OCI-LY7 (cell line): Measurements from ENCODE around the gene DNMT3A. TPM values are rescaled to one million over a fixed set of nuclear protein-coding genes. Genes with fewer than 3 reads are reported as not detected.

Source experiments
- BruUV-seq: library from RNA; stranded (reverse); fragments of 400-500 nt; replicated peaks from 2 replicates; lab custom pipeline; 2021; lab: Mats Ljungman, UMichigan
- CTCF ChIA-PET: fragments of 300-600 bp; sonication (Branson Sonifier 250); formaldehyde crosslinking; loops from one replicate; lab custom pipeline; 2022; ENCODE audit warnings: antibody characterized with exemption; ENCODE audit not compliant: unreplicated experiment; lab: Charles Lee
- POLR2A ChIA-PET: fragments of 300-600 bp; sonication (Branson Sonifier 250); formaldehyde crosslinking; loops from one replicate; lab custom pipeline; 2022; ENCODE audit warnings: antibody characterized with exemption; lab: Charles Lee
- DNase-seq: peaks from one replicate; pipeline ENCODE4 v3.0.0-alpha.2; 2015; ENCODE audit warnings: low spot score
- H2AFZ ChIP-seq: fragments of 200-600 bp; sonication (generic), shearing (Covaris generic); 2 replicates; pipeline ENCODE4 v1.6.1; 2014; ENCODE audit warnings: mild to moderate bottlenecking, antibody characterized with exemption, low read length, moderate library complexity
- H3K27ac ChIP-seq: fragments of 200-600 bp; sonication (generic); 2 replicates; pipeline ENCODE4 v1.5.1; 2014; ENCODE audit warnings: mixed run types, low read depth, mild to moderate bottlenecking, moderate library complexity, low read length, inconsistent platforms; ENCODE audit not compliant: poor library complexity, severe bottlenecking
- H3K36me3 ChIP-seq: fragments of 200-600 bp; sonication (generic); 2 replicates; pipeline ENCODE4 v1.6.1; 2014; ENCODE audit warnings: mild to moderate bottlenecking, antibody characterized with exemption, low read length, moderate library complexity, mixed read lengths; ENCODE audit not compliant: insufficient read depth
- H3K4me1 ChIP-seq: fragments of 200-600 bp; sonication (generic); 2 replicates; pipeline ENCODE4 v1.5.1; 2014; ENCODE audit warnings: mild to moderate bottlenecking, low read length; ENCODE audit not compliant: insufficient read depth, poor library complexity, severe bottlenecking
- H3K4me2 ChIP-seq: fragments of 200-600 bp; sonication (generic); 2 replicates; pipeline ENCODE4 v1.6.1; 2014; ENCODE audit warnings: mild to moderate bottlenecking, low read length
- H3K4me3 ChIP-seq: fragments of 200-600 bp; sonication (generic); 2 replicates; pipeline ENCODE4 v1.5.1; 2014; ENCODE audit warnings: mild to moderate bottlenecking, low read depth, low read length; ENCODE audit not compliant: poor library complexity, severe bottlenecking
- H3K79me2 ChIP-seq: fragments of 200-600 bp; sonication (generic); 2 replicates; pipeline ENCODE4 v1.6.1; 2016; ENCODE audit warnings: low read depth, mild to moderate bottlenecking, low read length, moderate library complexity, mixed read lengths; ENCODE audit not compliant: insufficient read depth
- H3K9me2 ChIP-seq: fragments of 200-600 bp; sonication (generic); 2 replicates; pipeline ENCODE4 v1.6.1; 2016; ENCODE audit warnings: mild to moderate bottlenecking, low read length, mixed read lengths; ENCODE audit not compliant: insufficient read depth
- H3K9me3 ChIP-seq: fragments of 200-600 bp; sonication (generic); 2 replicates; pipeline ENCODE4 v1.6.1; 2014; ENCODE audit warnings: mild to moderate bottlenecking, mixed run types, low read length, mixed read lengths
- H4K20me1 ChIP-seq: fragments of 200-600 bp; sonication (generic); 2 replicates; pipeline ENCODE4 v1.6.1; 2014; ENCODE audit warnings: mild to moderate bottlenecking, antibody characterized with exemption, low read length, moderate library complexity, mixed read lengths; ENCODE audit not compliant: insufficient read depth
- EZH2phosphoT487 ChIP-seq: fragments of 200-600 bp; sonication (generic); IDR thresholded peaks from 2 replicates; pipeline ENCODE4 v1.6.1; 2018; ENCODE audit warnings: low read depth, borderline replicate concordance, mild to moderate bottlenecking, mixed run types, antibody characterized with exemption, low read length, moderate library complexity, mixed read lengths
- intact Hi-C: fragments of 100-400 bp; cut with micrococcal nuclease; formaldehyde crosslinking; loops from one replicate; pipeline ENCODE4 v1.10.0; 2022; ENCODE audit not compliant: unreplicated experiment
- total RNA-seq, 2 experiments: library from RNA; depleted of rRNA in 1 of 2; stranded (reverse); fragments of >200 nt in 1 of 2; shearing (Covaris generic) in 1 of 2; gene quantifications; 2 replicates each; pipeline ENCODE4 v1.2.3, GENCODE V29; 2014 to 2022
- TF ChIP-seq, protein P1 (sequence below): fragments of 200-600 bp; sonication (generic); conservative IDR thresholded peaks from 2 replicates; pipeline ENCODE4 v1.5.1; 2014; ENCODE audit warnings: mild to moderate bottlenecking, antibody characterized with exemption, low read length, moderate library complexity, mixed read lengths

Gene DNMT3A
- total RNA-seq, 2 experiments from 2014 or later, result 2.8 to 7.3 TPM

DNA sequence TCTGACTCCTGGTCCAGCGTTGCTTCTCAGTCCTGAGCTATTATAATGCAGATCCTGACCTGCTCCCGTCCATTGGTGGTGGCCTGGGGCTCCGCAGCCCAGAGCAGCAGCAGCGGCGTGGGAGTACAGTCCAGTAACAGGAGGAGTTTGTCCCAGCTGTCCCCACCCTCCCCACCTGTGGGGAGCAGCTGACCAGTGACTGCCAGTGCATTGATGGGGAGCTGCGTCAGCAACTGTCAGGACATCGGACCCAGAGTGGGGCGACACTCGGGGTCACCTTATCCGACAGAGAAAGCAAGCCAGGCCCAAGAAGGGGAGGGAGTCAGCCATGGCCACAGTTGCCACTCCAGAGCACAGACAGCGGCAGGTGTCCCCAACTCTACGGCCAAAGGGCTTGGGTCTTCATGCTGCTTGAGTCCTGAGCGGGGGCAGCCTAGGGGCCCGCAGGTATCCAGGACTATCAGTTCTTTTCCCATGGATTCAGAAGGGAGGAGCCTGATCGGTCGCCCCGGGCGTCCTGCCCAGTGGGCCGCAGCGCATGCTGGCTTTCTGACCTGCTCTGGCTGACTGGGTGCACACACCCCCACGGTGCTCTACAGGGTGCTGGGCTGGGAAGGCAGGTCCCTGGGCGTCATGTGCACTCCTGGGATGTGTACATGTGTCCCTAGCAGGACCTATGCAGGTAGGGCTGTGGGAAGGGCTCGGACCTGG, 29.7 kb downstream of the DNMT3A start:
- ChIA-PET POLR2A (no interaction called here), CTCF (no interaction called here)
- no peak overlapping the region for H3K4me2 ChIP-seq
- no peak for DNase-seq
- no peaks in the 10 kb centered on the region for H3K79me2 ChIP-seq
- H3K9me3 ChIP-seq, result no peaks in the 10 kb centered on the region
- no peaks in the 10 kb centered on the region for H4K20me1 ChIP-seq
- no peak overlapping the region for H3K27ac ChIP-seq
- no peaks in the 10 kb centered on the region for H3K9me2 ChIP-seq
- H3K4me1 ChIP-seq, result peaks cover 16% of the 10 kb centered on the region
- intact Hi-C loops, result no loop called here
- TF ChIP-seq, protein P1, sequence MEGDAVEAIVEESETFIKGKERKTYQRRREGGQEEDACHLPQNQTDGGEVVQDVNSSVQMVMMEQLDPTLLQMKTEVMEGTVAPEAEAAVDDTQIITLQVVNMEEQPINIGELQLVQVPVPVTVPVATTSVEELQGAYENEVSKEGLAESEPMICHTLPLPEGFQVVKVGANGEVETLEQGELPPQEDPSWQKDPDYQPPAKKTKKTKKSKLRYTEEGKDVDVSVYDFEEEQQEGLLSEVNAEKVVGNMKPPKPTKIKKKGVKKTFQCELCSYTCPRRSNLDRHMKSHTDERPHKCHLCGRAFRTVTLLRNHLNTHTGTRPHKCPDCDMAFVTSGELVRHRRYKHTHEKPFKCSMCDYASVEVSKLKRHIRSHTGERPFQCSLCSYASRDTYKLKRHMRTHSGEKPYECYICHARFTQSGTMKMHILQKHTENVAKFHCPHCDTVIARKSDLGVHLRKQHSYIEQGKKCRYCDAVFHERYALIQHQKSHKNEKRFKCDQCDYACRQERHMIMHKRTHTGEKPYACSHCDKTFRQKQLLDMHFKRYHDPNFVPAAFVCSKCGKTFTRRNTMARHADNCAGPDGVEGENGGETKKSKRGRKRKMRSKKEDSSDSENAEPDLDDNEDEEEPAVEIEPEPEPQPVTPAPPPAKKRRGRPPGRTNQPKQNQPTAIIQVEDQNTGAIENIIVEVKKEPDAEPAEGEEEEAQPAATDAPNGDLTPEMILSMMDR, result no peak
- TF ChIP-seq EZH2phosphoT487, result no peak
- H3K36me3 ChIP-seq, result no peaks in the 10 kb centered on the region
- BruUV-seq, result no TSS peak
- H2AFZ ChIP-seq, result no peak overlapping the region
- no peak overlapping the region for H3K4me3 ChIP-seq

DNA sequence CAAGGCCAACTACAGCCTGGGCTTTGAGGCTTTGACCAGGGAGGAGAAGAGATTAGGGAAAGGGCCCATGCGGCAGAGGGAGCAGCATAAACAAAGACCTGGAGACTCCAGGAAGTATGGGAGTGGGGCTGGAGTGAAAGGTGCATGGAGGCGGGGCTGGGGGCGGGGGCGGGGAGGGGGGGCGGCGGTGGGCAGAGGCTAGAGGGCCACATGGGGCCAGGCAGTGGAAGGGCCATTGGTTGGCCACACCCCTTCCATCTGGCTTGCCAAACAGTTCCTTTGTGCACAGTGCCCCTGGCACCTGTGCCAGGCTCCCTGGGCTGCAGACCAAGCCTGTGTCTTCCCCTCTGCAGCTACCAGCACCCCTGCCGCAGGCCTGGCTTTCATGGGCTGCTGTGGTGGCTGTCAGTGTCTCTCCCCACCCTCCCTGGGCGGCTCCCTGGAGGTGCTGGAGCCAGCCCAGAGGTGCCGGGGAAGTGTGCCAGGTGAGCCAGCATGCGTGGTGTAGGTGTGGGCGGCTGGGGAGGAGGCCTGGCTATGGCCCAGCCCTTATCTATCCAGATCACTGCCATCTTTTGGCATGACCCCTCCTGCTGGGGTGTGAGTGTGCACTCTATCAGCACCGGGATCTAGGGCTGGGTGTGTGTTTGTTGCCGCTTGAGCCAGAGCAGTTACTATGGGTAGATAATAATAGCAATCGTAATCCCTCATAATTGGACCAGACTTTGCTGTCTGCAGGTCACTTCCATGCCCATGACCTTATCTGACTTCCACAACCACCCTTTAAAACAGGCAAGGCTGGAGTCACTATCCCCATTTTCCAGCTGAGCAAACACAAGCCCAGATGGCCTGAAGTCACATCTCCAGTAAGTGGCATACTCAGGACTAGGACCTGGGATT, 30.5 kb downstream of the DNMT3A start:
- CTCF ChIA-PET, result no interaction called here
- no peak overlapping the region for H3K4me3 ChIP-seq
- no peaks in the 10 kb centered on the region for H4K20me1 ChIP-seq
- no peaks in the 10 kb centered on the region for H3K9me2 ChIP-seq
- H3K27ac ChIP-seq, result no peak overlapping the region
- POLR2A ChIA-PET, result no interaction called here
- no peaks in the 10 kb centered on the region for H3K79me2 ChIP-seq
- no peak overlapping the region for H3K4me2 ChIP-seq
- DNase-seq, result no peak
- intact Hi-C loops, result no loop called here
- no TSS peak for BruUV-seq
- H3K9me3 ChIP-seq, result no peaks in the 10 kb centered on the region
- peaks cover 16% of the 10 kb centered on the region for H3K4me1 ChIP-seq
- no peak for TF ChIP-seq EZH2phosphoT487
- TF ChIP-seq, protein P1, result no peak
- H3K36me3 ChIP-seq, result no peaks in the 10 kb centered on the region
- no peak overlapping the region for H2AFZ ChIP-seq

DNA sequence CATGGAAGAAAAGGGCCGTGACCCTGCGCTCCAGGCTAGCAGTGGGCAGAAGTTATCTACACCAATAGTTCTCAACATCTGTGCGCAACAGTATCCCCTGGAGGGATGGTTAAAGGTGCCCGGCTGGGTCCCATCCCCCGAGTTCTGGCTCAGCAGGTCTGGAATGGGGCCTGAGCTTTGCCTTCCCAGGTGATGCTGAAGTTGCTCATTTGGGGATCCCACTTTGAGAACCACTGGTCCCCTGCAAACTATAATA, 31.1 kb downstream of the DNMT3A start:
- Histone ChIP-seq H3K4me2 (no peak overlapping the region), H3K4me3 (no peak overlapping the region), H3K79me2 (no peaks in the 10 kb centered on the region), H4K20me1 (no peaks in the 10 kb centered on the region), H2AFZ (no peak overlapping the region), H3K4me1 (peaks cover 16% of the 10 kb centered on the region), H3K36me3 (no peaks in the 10 kb centered on the region), H3K9me2 (no peaks in the 10 kb centered on the region), H3K27ac (no peak overlapping the region), H3K9me3 (no peaks in the 10 kb centered on the region)
- CTCF ChIA-PET, result no interaction called here
- no TSS peak for BruUV-seq
- no peak for TF ChIP-seq EZH2phosphoT487
- TF ChIP-seq, protein P1, result no peak
- POLR2A ChIA-PET, result no interaction called here
- intact Hi-C loops, result no loop called here
- no peak for DNase-seq
